ENCODE measurements around the gene SASH1.

Gene SASH1

GRCh38 chr6:148493424-148493823 lies 150.8 kb downstream of the SASH1 start:
- no peak for DNase-seq (ENCODE audit: low read depth, low spot score)

- DNase-seq (ENCODE audit: low read depth, low spot score), result no peak
Measured at GRCh38 chr6:148494226-148494625, 151.6 kb downstream of the SASH1 start.

DNA sequence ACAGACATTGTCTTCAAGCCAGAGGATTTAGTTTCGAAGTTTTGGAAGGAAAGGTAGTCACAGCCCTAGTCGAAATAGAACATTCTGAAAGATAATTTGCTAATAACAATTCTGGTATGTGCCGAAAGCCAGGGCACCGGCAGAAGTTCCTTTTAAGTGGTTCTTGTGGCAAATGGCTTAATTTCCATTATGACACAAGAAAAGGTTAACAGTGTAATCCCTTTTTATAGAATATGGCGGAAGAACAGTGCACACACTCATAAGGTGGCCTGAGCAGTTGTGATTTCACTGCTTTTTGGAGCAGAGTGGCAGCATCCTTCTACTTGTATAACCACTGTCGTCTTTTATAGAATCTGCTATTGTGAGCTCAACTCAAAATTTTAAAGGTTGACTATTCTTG lies 152.4 kb downstream of the SASH1 start:
- DNase-seq (ENCODE audit: low read depth, low spot score), result no peak

GRCh38 chr6:148497257-148497656 lies 154.6 kb downstream of the SASH1 start:
- no peak for DNase-seq (ENCODE audit: low read depth, low spot score)

DNA sequence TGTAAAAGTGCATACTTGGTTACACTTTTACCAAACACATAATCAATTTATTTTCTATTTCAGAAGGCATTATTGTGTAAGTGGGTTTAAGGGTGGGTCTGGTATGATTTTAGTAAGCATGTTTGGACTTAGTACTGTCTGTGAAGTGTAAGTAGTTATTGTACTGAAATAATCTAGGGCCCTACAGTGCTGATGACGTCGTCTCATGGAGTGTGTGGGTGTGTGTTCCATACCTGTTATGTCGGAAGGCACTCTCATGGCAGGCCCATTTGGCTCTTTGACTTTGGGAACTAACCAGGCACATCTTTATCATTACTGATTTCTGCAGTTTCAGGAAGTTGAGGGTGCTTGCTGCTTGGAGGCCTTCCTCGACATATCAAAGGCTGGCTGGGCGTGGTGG lies 155.1 kb downstream of the SASH1 start:
- DNase-seq (ENCODE audit: low read depth, low spot score), result no peak

DNA sequence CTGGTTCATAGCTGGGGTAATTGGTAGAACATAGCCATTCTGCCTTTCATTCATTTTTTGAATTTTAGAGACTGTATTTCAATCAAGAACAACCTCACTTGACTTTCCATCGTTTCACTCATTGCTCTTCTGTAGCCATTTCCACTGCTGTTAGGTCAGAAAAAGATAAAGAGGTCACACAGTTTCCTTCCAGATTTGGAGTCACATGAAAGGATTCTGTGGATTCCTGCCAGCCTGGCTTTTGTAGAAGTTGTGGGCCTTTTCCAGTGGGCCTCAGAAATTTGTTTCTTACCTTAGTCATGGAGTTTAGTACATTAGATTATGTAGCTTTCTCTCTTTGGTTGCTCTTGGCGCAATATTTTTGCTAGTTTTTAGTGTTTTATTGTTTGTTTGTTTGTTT lies 157.8 kb downstream of the SASH1 start:
- DNase-seq (ENCODE audit: low read depth, low spot score), result no peak

DNA sequence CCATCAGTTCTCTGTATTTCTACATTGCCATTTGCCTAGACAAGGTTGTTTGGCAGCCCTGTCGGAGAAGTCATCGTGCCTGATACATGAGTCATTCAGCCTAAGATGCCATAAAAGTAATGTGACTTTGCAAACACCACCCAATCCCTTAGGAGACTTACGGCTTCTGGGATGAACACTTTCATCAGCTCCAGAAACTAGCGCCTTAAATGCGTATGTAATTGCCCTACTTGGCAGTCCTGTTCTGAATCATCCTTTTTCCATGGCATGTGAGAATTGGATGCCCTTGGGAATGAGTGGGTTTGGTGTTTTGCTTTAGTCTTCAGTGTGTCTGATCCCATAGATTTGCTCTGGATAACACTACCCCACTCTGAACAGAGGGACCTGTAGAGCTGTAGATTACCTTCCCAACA lies 158.5 kb downstream of the SASH1 start:
- DNase-seq (ENCODE audit: low read depth, low spot score), result no peak

GRCh38 chr6:148502083-148502772 lies 159.6 kb downstream of the SASH1 start:
- DNase-seq (ENCODE audit: low read depth, low spot score), result no peak

- DNase-seq (ENCODE audit: low read depth, low spot score), result no peak
Measured at GRCh38 chr6:148502773-148503135, 160.1 kb downstream of the SASH1 start.

DNA sequence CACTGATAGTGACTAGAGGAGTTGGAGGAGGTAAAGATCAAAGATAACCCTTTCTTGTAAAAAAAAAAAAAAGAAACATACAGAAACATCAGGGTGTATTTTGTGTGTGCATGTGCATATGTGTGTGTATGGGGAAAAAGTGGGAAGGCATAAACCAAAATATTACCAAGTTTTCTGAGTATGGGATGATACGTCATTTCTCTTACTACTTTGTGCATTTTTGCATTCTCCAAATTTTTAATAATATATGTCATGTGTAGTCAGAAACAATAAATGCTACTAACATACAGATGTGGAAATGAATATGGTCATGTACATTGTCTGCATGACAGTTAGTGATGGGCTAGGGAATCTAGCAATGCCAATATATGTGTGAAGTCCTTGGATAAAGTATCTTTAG lies 161.1 kb downstream of the SASH1 start:
- no peak for DNase-seq (ENCODE audit: low read depth, low spot score)

- DNase-seq (ENCODE audit: low read depth, low spot score), result no peak
Measured at GRCh38 chr6:148507774-148508173, 165.1 kb downstream of the SASH1 start.

DNA sequence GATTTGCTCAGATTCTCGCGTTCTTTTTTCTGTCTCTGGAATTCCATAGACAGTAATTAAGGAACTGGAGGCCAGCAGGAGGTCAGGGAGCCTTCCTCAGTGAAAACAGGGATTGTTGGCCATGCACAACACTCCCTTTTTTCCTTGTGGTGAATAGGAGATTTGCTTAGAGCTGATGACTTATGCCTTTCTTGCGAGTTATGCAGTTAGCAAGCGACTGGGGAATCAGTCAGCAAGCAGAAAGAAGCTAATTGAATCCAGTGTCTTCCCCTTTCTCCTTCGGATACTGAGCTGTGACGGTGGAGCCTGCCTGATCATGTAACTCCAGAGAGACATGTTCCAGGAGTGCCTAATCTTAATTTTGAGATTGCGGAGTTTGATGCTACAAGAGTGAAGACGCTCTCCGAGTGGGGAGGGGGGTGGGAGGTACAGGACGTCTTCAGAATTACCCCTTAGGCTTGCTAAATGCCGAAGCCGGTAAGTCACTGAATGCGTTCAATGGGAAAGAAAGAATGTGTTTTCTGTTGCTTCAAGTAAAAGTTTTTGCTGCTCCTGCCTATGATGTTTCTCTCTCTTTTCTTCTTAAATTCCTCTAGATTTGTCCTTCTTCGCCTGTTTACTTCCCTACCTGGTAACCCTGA lies 165.9 kb downstream of the SASH1 start:
- no peak for DNase-seq (ENCODE audit: low read depth, low spot score)

- no peak for DNase-seq (ENCODE audit: low read depth, low spot score)
Measured at GRCh38 chr6:148509119-148509799, 166.6 kb downstream of the SASH1 start.

- peak; percentile 57 for DNase-seq (ENCODE audit: low read depth, low spot score)
Measured at GRCh38 chr6:148509800-148510581, 167.4 kb downstream of the SASH1 start.

DNA sequence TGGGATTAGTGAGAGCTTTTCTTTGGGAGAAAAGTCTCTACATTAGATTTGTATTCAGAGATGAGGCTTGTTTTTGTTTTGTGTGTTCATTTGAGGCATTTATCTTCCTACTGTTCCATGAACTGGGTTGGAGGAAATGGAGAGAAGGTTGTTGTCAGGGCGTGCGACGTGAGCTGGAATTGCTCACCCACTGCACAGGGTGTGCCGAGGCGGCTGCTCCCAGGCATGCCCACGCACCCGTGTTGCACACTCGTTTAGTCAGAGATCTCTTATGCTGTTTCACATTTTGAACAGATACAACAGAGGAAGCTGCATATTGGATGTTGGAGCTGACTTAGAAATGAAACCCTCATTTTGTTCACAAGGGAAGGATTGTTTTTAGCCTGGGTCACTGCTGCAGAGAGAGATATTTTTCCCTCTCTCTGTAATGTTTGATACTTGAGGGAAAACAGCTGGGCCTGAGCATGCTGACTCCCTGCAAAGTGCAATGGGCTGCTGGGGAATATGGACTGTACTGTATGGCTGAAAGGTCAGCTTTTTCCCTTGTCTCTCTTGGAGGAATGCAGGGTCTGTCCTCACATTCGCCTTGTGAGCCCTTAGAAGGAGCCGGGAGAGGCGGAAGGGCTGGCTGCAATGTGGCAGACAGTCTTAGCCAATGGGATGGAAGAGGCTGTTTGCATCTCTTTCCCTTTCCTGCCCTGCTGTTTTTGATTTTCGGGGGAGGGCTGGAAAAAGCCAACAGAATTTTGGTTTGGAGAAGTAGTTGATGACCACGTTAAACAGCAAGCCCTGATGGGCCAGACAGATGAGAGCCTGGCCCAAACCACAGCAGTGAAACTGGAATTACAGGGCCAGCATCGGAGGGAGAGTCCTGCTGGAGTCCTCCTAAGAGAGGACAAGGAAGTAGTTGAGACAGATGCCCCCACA lies 170.8 kb downstream of the SASH1 start:
- no peak for DNase-seq (ENCODE audit: low read depth, low spot score)

GRCh38 chr6:148514091-148514845 lies 171.6 kb downstream of the SASH1 start:
- no peak for DNase-seq (ENCODE audit: low read depth, low spot score)

DNA sequence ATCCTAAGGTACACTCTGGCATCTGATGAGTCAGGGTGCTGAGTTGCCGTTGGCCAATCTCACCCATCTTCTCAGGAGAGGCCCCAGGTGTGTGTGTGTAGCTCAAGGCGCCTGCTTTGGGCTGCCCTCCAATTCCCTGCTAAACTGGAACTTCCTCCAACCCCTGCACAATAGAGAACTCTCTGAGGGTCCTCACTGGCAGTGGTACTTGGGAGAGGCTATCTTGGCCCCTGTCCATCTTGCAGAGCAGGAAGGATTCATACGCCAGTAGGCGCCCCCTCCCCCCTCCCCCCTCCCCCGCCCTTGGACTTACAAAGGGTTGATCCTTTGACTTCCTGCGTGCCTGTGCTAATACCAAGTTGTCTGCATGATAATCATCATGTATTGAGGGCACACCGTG lies 173.6 kb downstream of the SASH1 start:
- DNase-seq (ENCODE audit: low read depth, low spot score), result no peak

DNA sequence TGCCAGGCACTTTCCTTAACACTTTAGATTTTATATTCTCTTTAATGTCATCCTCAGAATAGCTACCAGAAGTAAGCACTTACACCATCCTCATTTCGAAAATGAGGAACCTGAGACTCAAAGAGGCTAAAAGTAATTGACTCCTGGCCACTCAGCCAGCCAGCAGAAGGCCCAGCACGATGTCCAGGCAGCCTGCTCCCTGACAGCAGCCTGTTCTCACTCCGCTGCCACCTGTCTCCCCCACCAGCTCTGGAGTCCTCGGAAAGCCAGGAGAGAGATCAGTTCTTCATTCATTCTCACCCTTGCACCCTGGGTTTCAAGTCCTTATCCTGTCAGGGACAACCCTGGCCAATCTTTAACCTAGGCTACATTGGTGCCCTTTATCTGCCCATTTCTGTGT lies 174.0 kb downstream of the SASH1 start:
- no peak for DNase-seq (ENCODE audit: low read depth, low spot score)

GRCh38 chr6:148517470-148517869 lies 174.8 kb downstream of the SASH1 start:
- no peak for DNase-seq (ENCODE audit: low read depth, low spot score)

DNA sequence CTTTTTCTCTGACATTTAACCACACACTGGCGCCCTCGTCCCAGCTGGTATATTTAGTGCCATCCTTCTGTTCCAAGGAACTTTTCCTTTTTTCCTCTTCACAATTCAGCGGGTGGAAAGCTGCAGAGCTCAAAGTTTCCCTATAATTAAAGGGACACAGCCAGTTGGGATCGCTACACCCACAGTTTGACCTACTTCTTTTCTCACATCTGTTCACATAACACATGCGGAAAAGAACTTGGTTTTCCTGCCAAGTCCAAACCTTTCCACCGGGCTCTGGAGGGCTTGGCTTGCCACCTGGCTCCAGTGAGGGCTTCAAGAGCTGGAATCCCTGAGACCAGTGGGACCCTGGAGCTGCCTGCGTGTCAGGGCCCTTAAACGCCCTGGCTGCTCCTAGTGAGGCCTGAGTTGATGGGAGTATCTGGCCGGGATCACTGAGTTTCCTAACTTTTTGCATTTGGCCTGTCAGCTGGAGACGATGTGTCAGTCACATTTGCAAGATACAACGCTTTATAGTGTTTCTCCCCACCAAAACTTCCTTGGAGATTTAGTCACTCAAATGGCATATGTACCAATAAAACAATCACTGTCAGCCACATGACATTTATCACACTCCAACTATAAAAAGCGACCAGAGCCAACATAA lies 176.0 kb downstream of the SASH1 start:
- DNase-seq (ENCODE audit: low read depth, low spot score), result no peak

Measured in smooth muscle cell of the brain vasculature (primary cell).